Muscle of leg (tissue), 11 donors: ENCODE results near the gene APBB1. TPM values are rescaled to one million over a fixed set of nuclear protein-coding genes. Genes with fewer than 3 reads are reported as not detected.

Experiments
- DNase-seq: peaks from one replicate; pipeline ENCODE4 v3.0.0; 2013
- H3K27ac ChIP-seq: one replicate; pipeline ENCODE4 v1.5.1; 2013; ENCODE audit warnings: mild to moderate bottlenecking, low read length, control low read depth
- H3K27me3 ChIP-seq: one replicate; pipeline ENCODE4 v1.6.1; 2013; ENCODE audit warnings: low read length; ENCODE audit not compliant: control insufficient read depth, insufficient read depth
- H3K36me3 ChIP-seq: one replicate; pipeline ENCODE4 v1.6.1; 2013; ENCODE audit warnings: low read length; ENCODE audit not compliant: control insufficient read depth, insufficient read depth
- H3K4me1 ChIP-seq: one replicate; pipeline ENCODE4 v1.6.1; 2013; ENCODE audit warnings: low read length; ENCODE audit not compliant: control insufficient read depth, insufficient read depth
- H3K4me3 ChIP-seq: one replicate; pipeline ENCODE4 v1.5.1; 2013; ENCODE audit warnings: low read length, control low read depth
- H3K9me3 ChIP-seq: replicated peaks from 2 replicates; pipeline ENCODE4 v1.6.1; 2013; ENCODE audit warnings: low read depth, low read length; ENCODE audit not compliant: control insufficient read depth
- WGBS: methylation state at CpG from one replicate; pipeline ENCODE4 v1.1.5; 2013; ENCODE audit warnings: missing lambda C conversion rate; ENCODE audit not compliant: insufficient coverage; 5-methylcytosine and 5-hydroxymethylcytosine counted together
- polyA plus RNA-seq, 8 donors: library from polyadenylated mRNA; unstranded; fragments of 120-200 nt; gene quantifications; one replicate each; pipeline versions ENCODE4 v1.2.1 to v1.2.3, GENCODE V29; 2013; ENCODE audit warnings: inconsistent platforms in 1 of 8, low replicate concordance in 1 of 8; ENCODE audit not compliant: insufficient read length in 8 of 8, insufficient read depth in 1 of 8
- total RNA-seq: library from RNA; stranded (reverse); fragments of 120-200 nt; gene quantifications from one replicate; pipeline ENCODE4 v1.2.4, GENCODE V29; 2013

The APBB1 gene
- total and polyA plus RNA-seq, 9 donors, result 26.0 to 33.2 (median 30.4) TPM

DNA sequence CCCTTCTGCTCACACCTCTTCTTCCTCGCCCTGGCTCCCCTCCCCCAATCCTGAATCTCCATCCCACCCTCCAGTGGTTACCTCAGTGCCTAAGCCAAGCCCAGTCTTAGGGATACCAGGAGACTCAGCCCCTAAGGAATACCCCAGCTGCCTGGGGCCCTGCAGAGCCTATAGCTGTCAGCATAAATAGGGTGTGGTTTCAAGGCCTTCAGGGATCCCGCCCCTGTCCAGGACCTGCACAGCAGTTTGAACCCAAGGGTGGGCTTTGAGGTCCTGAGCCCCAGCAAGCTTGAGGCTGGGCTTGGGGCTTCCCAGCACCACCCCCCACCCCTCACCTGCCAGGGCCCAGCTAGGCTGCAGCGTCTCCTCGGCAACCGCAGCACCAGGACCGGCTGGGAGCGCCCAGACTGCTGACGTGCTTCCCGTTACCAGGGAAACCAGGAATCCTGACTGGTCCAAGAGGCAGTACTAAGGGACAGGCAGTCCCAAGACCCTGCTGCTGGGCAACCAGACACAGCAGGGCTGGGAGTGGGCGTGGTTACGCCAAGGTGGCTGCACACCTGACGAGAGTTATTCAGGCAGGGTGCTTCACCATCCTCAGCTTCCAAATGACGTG is 13.7 kb downstream of the APBB1 start:
- DNase-seq, result peak; percentile 69
- 39% methylated on average over 10 of the region's 13 CpGs for WGBS
- H3K36me3 ChIP-seq, result peaks cover 38% of the 10 kb centered on the region

DNA sequence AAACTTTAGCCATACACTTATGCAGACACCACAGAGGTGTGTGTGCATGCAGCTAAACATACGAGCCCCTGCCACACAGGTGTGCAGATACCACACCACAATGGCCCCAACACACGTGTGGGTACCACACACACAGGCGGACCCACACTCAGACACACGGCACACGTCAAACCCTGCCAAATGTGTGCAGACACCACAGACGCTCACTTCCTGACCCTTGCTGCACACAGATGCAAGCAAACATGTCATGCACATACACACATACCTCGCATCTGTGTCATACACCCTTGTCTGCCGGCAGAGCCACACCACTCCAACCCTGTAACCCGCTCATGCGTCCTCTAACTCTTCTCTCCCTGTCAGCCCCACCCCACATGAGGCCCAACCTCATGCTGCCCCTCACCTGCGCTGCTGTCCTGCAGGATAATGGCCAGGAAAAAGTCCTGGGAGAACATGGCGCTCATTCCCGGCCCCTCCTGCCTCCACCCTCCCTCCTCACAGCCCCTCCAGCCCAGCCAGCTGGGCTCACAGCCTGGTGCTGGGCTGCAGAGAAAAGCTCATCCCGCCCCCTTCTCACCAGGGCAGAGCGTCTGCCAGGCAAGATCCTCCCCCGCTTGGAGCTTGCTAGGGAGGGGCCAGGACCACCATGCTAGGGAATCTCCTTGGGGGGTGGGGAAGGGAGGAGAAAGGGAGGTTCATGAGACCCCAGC is 14.4 kb downstream of the APBB1 start:
- peaks cover 35% of the 10 kb centered on the region for H3K36me3 ChIP-seq
- H3K27ac ChIP-seq, result no peak overlapping the region
- WGBS, result 65% methylated on average over 13 of the region's 16 CpGs
- no peak overlapping the region for H3K4me3 ChIP-seq
- no peaks in the 10 kb centered on the region for H3K27me3 ChIP-seq
- no peak for DNase-seq
- H3K4me1 ChIP-seq, result peaks cover 9% of the 10 kb centered on the region
- H3K9me3 ChIP-seq, result no peaks in the 10 kb centered on the region

More for the DNA sequence above, 13.7 kb downstream of the APBB1 start:
- Histone ChIP-seq H3K27me3 (no peaks in the 10 kb centered on the region), H3K4me3 (no peak overlapping the region), H3K27ac (no peak overlapping the region), H3K9me3 (no peaks in the 10 kb centered on the region), H3K4me1 (peaks cover 9% of the 10 kb centered on the region)

DNA sequence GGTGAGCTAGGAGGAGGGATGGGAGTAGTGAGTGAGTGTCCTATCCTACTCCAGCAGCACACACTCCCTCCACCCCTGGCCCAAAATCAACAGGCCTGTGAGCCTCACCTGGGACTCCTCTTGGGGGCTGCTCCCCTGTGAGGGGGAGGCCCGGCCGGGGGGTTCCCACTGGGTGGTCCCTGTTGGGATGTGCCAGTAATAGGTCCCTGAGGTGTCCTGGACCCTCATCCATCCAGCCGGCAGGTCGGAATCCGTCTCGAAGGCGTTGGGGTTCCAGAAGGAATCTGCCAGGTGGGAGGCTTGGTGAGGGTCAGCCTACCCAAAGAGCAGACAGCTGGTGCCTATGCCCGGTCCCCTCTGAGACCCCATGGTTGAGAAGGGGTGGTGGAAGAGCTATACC is 15.4 kb downstream of the APBB1 start:
- peaks cover 9% of the 10 kb centered on the region for H3K4me1 ChIP-seq
- H3K27me3 ChIP-seq, result no peaks in the 10 kb centered on the region
- H3K4me3 ChIP-seq, result no peak overlapping the region
- no peaks in the 10 kb centered on the region for H3K9me3 ChIP-seq
- peaks cover 37% of the 10 kb centered on the region for H3K36me3 ChIP-seq
- no CpG with 5 or more reads among the region's 8 CpGs for WGBS
- no peak overlapping the region for H3K27ac ChIP-seq
- no peak for DNase-seq

DNA sequence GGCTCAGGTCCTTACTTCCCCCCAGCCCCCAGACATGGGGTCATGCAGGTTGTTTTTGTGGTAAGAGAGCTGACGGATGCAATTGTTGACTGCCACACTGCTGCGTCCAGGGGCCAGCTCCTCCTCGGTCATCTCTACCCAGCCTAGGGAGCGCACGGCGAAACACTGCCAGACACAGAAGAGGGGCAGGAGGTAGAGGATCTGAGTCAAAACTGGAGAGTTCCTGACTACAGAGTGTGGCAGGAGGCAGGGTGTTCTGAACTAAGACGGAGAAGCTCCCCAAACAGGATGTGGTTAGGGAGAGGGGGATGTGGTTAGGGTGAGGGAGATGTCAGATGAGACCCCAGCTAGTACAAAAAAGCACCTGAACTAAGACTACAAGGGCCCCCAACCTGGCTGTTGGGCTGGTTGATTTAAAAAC is 16.3 kb downstream of the APBB1 start:
- H3K27me3 ChIP-seq, result no peaks in the 10 kb centered on the region
- no peak overlapping the region for H3K27ac ChIP-seq
- peaks cover 39% of the 10 kb centered on the region for H3K36me3 ChIP-seq
- WGBS, result 72% methylated on average over 6 of the region's 7 CpGs
- no peak overlapping the region for H3K4me3 ChIP-seq
- H3K4me1 ChIP-seq, result peaks cover 9% of the 10 kb centered on the region
- no peak for DNase-seq
- H3K9me3 ChIP-seq, result no peaks in the 10 kb centered on the region

DNA sequence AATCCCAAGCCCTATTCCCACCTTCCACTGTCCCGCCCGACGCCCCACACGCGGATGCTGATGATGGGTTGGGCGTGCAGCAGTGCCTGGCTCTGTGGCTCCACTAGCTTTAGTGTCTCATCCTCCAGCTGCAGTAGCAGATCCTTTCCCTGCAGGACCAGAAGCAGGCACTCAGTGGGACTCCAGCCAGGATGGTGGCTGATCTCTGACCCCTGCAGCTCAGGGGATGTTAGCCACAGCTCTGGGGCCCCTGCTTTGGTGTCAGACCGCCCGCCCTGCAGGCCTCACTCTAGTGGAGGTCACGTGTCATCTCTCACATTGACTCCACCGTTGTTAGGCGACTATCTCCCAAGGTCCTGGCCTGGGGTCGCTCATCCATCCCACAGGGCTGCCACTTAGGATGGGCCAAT is 16.8 kb downstream of the APBB1 start:
- WGBS, result 81% methylated on average over 12 of the region's 12 CpGs
- Histone ChIP-seq H3K36me3 (peaks cover 39% of the 10 kb centered on the region), H3K4me1 (peaks cover 9% of the 10 kb centered on the region), H3K27ac (no peak overlapping the region), H3K4me3 (no peak overlapping the region), H3K27me3 (no peaks in the 10 kb centered on the region), H3K9me3 (no peaks in the 10 kb centered on the region)
- DNase-seq, result no peak

DNA sequence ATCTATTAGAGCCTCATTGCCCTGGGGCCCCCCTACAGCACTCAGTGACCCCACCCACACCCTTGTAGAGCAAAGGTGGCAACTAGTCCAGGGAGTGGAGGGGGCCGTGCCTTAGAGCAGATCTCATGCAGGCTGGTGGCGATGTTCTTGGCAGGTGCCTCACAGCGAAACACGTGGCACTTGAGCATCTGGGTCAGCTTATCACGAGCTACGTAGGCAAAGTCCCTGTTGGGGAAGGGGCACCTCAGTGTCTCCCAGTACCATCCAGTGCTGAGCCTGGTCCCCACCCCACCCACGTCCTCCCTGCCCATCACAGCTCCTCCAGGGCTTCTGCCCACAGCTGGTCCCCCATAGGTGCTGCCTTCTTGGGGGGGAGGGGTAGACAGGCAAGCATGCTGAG is 17.4 kb downstream of the APBB1 start:
- Histone ChIP-seq H3K27ac (no peak overlapping the region), H3K4me1 (peaks cover 9% of the 10 kb centered on the region), H3K4me3 (no peak overlapping the region), H3K36me3 (peaks cover 39% of the 10 kb centered on the region), H3K9me3 (no peaks in the 10 kb centered on the region), H3K27me3 (no peaks in the 10 kb centered on the region)
- DNase-seq, result no peak
- WGBS, result 96% methylated on average over 6 of the region's 7 CpGs

DNA sequence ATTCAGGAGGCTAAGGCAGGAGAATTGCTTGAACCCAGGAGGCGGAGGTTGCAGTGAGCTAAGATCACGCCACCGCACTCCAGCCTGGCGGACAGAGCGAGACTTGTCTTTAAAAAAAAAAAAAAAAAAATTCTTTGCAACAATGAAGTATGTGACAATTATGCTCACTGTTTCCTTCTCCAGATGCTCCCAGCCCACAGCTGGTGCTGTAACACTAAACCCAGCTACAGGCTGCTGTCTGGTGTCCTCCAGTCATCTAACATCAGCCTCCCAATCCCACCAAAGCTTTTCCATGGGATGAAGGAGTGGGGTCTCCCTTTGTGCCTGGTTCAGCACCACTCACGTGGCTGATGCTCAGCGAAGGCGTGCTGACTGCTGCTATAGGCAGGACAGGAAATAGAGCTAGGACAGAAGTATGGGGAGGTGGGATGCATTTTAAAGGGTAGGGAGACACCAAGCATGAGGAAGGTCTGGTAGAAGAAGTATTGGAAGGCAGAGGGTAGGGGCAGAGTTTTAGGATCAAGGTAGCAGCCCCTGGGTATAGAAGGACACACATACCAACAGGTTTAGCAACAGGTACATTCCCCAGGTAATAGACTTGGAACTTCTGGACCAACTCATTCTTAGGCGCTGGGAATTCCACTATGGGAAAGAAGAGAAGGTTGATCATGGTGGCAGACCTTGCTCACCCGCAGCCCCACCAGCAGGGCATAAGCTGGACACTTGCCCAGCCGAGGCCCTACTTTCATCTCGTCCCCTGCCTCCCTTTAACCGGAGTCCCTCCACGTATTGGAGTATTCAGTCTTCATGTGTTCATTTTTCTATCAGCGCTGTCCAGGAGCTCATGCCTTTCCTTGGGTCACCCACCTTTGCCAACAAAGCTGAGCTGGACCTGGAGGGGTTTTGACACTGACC is 18.2 kb downstream of the APBB1 start:
- Histone ChIP-seq H3K27me3 (no peaks in the 10 kb centered on the region), H3K36me3 (peaks cover 39% of the 10 kb centered on the region)
- 97% methylated on average over 6 of the region's 15 CpGs for WGBS

DNA sequence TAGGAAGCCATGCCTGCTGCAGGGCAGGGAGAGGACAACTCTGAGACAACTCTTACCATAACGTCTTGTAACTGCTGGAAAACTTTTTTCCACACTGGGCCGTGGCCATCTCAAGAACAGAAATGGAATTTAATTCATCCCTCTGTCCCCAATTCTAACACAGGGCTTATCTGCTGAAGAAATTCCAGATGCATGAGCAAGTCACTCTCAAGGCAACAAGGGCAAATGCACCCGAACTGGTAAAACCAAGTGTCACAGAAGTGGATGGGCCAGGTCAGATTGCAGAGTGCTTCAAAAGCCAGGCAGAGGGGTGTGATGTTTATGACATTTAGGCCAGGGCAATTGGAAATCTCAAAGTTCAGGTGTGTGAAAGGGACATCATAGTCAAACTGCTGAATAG is 21.3 kb downstream of the APBB1 start:
- H3K27ac ChIP-seq, result no peak overlapping the region
- no peaks in the 10 kb centered on the region for H3K9me3 ChIP-seq
- no peak for DNase-seq
- peaks cover 50% of the 10 kb centered on the region for H3K36me3 ChIP-seq
- no peak overlapping the region for H3K4me3 ChIP-seq
- 57% methylated on average over 3 of the region's 3 CpGs for WGBS
- no peaks in the 10 kb centered on the region for H3K27me3 ChIP-seq
- H3K4me1 ChIP-seq, result no peaks in the 10 kb centered on the region

More for the DNA sequence above, 18.2 kb downstream of the APBB1 start:
- H3K9me3 ChIP-seq, result no peaks in the 10 kb centered on the region
- no peak for DNase-seq
- no peak overlapping the region for H3K27ac ChIP-seq
- H3K4me3 ChIP-seq, result no peak overlapping the region
- peaks cover 9% of the 10 kb centered on the region for H3K4me1 ChIP-seq

DNA sequence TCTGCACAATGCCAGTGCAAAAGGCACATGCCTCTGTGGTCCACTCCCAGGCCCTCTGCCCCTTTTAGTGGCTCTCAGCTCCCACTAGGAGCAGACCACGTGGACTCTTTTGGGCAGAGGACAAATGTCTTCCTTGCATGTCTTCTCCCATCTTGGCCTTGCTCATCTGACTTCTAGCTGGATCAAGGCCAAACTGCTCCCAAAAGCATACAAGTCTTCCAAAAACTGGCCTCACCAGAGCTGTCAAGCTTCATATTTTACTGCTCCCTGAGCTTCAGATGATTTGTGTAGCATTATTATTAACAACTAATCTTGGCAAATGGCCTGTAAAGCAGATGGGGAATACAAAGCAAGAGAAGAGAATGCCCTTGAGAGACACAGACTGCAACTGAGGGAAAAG is 21.7 kb downstream of the APBB1 start:
- 56% methylated on average over 1 of the region's 1 CpG for WGBS
- Histone ChIP-seq H3K27me3 (no peaks in the 10 kb centered on the region), H3K27ac (no peak overlapping the region), H3K36me3 (peaks cover 48% of the 10 kb centered on the region), H3K4me3 (no peak overlapping the region), H3K9me3 (no peaks in the 10 kb centered on the region), H3K4me1 (no peaks in the 10 kb centered on the region)
- DNase-seq, result peak; percentile 60

DNA sequence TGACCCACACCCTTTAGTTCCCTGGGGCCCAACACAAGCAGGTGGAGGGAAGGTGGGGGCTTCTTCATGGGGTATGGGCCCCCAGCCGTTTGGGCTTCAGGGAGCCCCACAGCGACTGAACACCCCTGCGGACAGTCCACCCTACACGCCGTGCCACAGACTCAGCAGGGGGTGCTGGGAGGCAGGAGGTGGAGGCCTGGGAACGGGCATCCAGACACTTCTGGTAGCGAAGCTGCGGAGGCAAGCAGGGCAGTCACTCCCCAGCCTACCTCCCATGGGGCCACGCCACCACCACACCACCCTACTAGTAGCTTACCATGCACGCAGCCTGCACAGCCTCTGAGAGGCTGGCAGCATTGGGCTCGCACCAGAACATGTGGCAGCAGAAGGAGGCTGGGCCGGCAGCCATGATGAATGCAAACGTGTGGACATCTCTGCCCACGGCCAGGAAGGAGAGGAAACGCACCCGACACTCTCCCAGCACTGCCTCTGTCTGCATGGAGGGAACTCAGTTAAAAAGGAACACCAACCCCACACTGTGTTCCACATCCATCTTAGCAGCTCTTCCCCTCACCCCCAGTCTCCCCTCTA is 23.3 kb downstream of the APBB1 start:
- Histone ChIP-seq H3K27ac (no peak overlapping the region), H3K36me3 (peaks cover 33% of the 10 kb centered on the region), H3K4me3 (no peak overlapping the region), H3K27me3 (no peaks in the 10 kb centered on the region), H3K4me1 (peaks cover 10% of the 10 kb centered on the region), H3K9me3 (no peaks in the 10 kb centered on the region)
- 84% methylated on average over 12 of the region's 16 CpGs for WGBS
- no peak for DNase-seq
